Neutrophil (primary cell): ENCODE data around the gene HNF1A.

ENCODE experiments used
- H3K27ac ChIP-seq: fragments of 200-600 bp; sonication (generic); 2 replicates; pipeline ENCODE4 v1.5.1; 2016; ENCODE audit warnings: mild to moderate bottlenecking, moderate library complexity
- H3K27me3 ChIP-seq: fragments of 200-600 bp; sonication (generic); 2 replicates; pipeline ENCODE4 v1.6.0; 2016; ENCODE audit warnings: mild to moderate bottlenecking
- H3K36me3 ChIP-seq: fragments of 200-600 bp; sonication (generic); 2 replicates; pipeline ENCODE4 v1.5.1; 2017
- H3K4me1 ChIP-seq, 2 experiments: fragments of 200-600 bp in 1 of 2; sonication (generic) in 1 of 2; 1 replicate in 1 of 2; 2 replicates in 1 of 2; pipeline versions ENCODE4 v1.5.1 to v1.6.1; 2013 to 2016; ENCODE audit warnings: low read depth in 1 of 2, low read length in 1 of 2, mild to moderate bottlenecking in 1 of 2, moderate library complexity in 1 of 2; ENCODE audit not compliant: control insufficient read depth in 1 of 2, insufficient read depth in 1 of 2
- H3K4me3 ChIP-seq, 2 experiments: fragments of 200-600 bp in 1 of 2; sonication (generic) in 1 of 2; 1 replicate in 1 of 2; 2 replicates in 1 of 2; pipeline ENCODE4 v1.5.1; 2013 to 2016; ENCODE audit warnings: low read depth in 1 of 2, low read length in 1 of 2, mild to moderate bottlenecking in 1 of 2, moderate library complexity in 1 of 2
- H3K9me3 ChIP-seq: fragments of 200-600 bp; sonication (generic); 2 replicates; pipeline ENCODE4 v1.5.1; 2016
- CTCF ChIP-seq: fragments of 200-600 bp; sonication (generic); IDR thresholded peaks from 2 replicates; pipeline ENCODE4 v1.5.1; 2016; ENCODE audit warnings: antibody characterized with exemption

Gene HNF1A

GRCh38 chr12:120932956-120933526, 45.3 kb upstream of the HNF1A start:
- H3K4me1 ChIP-seq = peaks cover 30 to 34% of the 10 kb centered on the region in 2 experiments
- no peaks in the 10 kb centered on the region for H3K27me3 ChIP-seq
- H3K9me3 ChIP-seq = no peaks in the 10 kb centered on the region
- no peaks in the 10 kb centered on the region for H3K36me3 ChIP-seq
- H3K4me3 ChIP-seq = no peak overlapping the region
- no peak overlapping the region for H3K27ac ChIP-seq
- no peak for TF ChIP-seq CTCF

- no peak for TF ChIP-seq CTCF
- no peak overlapping the region for H3K4me3 ChIP-seq
- no peak overlapping the region for H3K27ac ChIP-seq
Measured at GRCh38 chr12:120933786-120934185, 44.6 kb upstream of the HNF1A start.

GRCh38 chr12:120936197-120936596, 42.1 kb upstream of the HNF1A start:
- H3K9me3 ChIP-seq = no peaks in the 10 kb centered on the region
- no peaks in the 10 kb centered on the region for H3K36me3 ChIP-seq
- no peak overlapping the region for H3K27ac ChIP-seq
- no peak overlapping the region for H3K4me3 ChIP-seq
- peaks cover 46% of the 10 kb centered on the region in 2 experiments for H3K4me1 ChIP-seq
- no peaks in the 10 kb centered on the region for H3K27me3 ChIP-seq
- TF ChIP-seq CTCF = no peak

More at GRCh38 chr12:120933786-120934185, 44.6 kb upstream of the HNF1A start:
- H3K27me3 ChIP-seq = no peaks in the 10 kb centered on the region
- no peaks in the 10 kb centered on the region for H3K36me3 ChIP-seq
- peaks cover 30 to 34% of the 10 kb centered on the region in 2 experiments for H3K4me1 ChIP-seq
- H3K9me3 ChIP-seq = no peaks in the 10 kb centered on the region

GRCh38 chr12:120938496-120938895, 39.8 kb upstream of the HNF1A start:
- Histone ChIP-seq H3K4me1 (peaks cover 46% of the 10 kb centered on the region in 2 experiments), H3K27me3 (no peaks in the 10 kb centered on the region), H3K9me3 (no peaks in the 10 kb centered on the region), H3K4me3 (no peak overlapping the region), H3K27ac (no peak overlapping the region), H3K36me3 (no peaks in the 10 kb centered on the region)
- no peak for TF ChIP-seq CTCF

GRCh38 chr12:120939523-120939922, 38.8 kb upstream of the HNF1A start:
- H3K4me3 ChIP-seq = no peak overlapping the region
- no peaks in the 10 kb centered on the region for H3K36me3 ChIP-seq
- peaks cover 42 to 44% of the 10 kb centered on the region in 2 experiments for H3K4me1 ChIP-seq
- TF ChIP-seq CTCF = no peak
- no peak overlapping the region for H3K27ac ChIP-seq
- no peaks in the 10 kb centered on the region for H3K27me3 ChIP-seq
- H3K9me3 ChIP-seq = no peaks in the 10 kb centered on the region

GRCh38 chr12:120940006-120940405, 38.3 kb upstream of the HNF1A start:
- no peaks in the 10 kb centered on the region for H3K36me3 ChIP-seq
- TF ChIP-seq CTCF = no peak
- no peak overlapping the region for H3K4me3 ChIP-seq
- peaks cover 38 to 40% of the 10 kb centered on the region in 2 experiments for H3K4me1 ChIP-seq
- H3K27me3 ChIP-seq = no peaks in the 10 kb centered on the region
- H3K27ac ChIP-seq = no peak overlapping the region
- H3K9me3 ChIP-seq = no peaks in the 10 kb centered on the region
